Keratinocyte (primary cell): Measurements from ENCODE around the gene RAB8B. TPM values are rescaled to one million over a fixed set of nuclear protein-coding genes. Genes with fewer than 3 reads are reported as not detected.
A peak's percentile ranks its signal among the peaks of the same experiment; 100 is the strongest.

Source experiments
- DNase-seq: peaks from one replicate; pipeline ENCODE4 v3.0.0-alpha.2; 2011; ENCODE audit warnings: low read depth, missing footprints, low spot score
- FAIRE-seq: peaks from 2 replicates; lab custom pipeline; 2011; peaks lifted over from hg19 to GRCh38; lab: Jason Lieb, UNC
- H2AFZ ChIP-seq: 2 replicates; pipeline ENCODE4 v1.6.0; 2012; ENCODE audit warnings: low read length, control low read depth, inconsistent platforms; ENCODE audit not compliant: control insufficient read depth
- H3K27ac ChIP-seq: 2 replicates; pipeline ENCODE4 v1.5.1; 2011; ENCODE audit warnings: low read length; ENCODE audit not compliant: control insufficient read depth, insufficient read depth
- H3K27me3 ChIP-seq: 3 replicates; pipeline ENCODE4 v1.6.0; 2011; ENCODE audit warnings: low read length; ENCODE audit not compliant: control insufficient read depth, insufficient read depth; ENCODE audit errors: extremely low read depth
- H3K36me3 ChIP-seq, 2 experiments: 2 replicates in 1 of 2; 3 replicates in 1 of 2; pipeline ENCODE4 v1.5.1; 2011; ENCODE audit warnings: low read length in 2 of 2, mild to moderate bottlenecking in 1 of 2; ENCODE audit not compliant: control insufficient read depth in 2 of 2, insufficient read depth in 2 of 2; ENCODE audit errors: extremely low read depth in 1 of 2
- H3K4me1 ChIP-seq: 3 replicates; pipeline ENCODE4 v1.5.1; 2011; ENCODE audit warnings: low read length; ENCODE audit not compliant: control insufficient read depth, insufficient read depth; ENCODE audit errors: extremely low read depth
- H3K4me2 ChIP-seq: 3 replicates; pipeline ENCODE4 v1.6.0; 2011; ENCODE audit warnings: low read depth, low read length; ENCODE audit not compliant: control insufficient read depth, insufficient read depth; ENCODE audit errors: extremely low read depth
- H3K4me3 ChIP-seq, 3 experiments: fragments of 200-600 bp in 1 of 3; sonication (generic) in 1 of 3; 2 replicates in 2 of 3; 3 replicates in 1 of 3; pipeline ENCODE4 v1.5.1; 2011 to 2016; ENCODE audit warnings: low read length in 3 of 3, mild to moderate bottlenecking in 3 of 3, control low read depth in 2 of 3, inconsistent platforms in 1 of 3, low read depth in 1 of 3, mixed read lengths in 1 of 3, mixed run types in 1 of 3, moderate library complexity in 1 of 3; ENCODE audit not compliant: control insufficient read depth in 2 of 3, insufficient read depth in 2 of 3; ENCODE audit errors: extremely low read depth in 1 of 3
- H3K79me2 ChIP-seq: 2 replicates; pipeline ENCODE4 v1.6.0; 2012; ENCODE audit warnings: low read length; ENCODE audit not compliant: control insufficient read depth, insufficient read depth
- H3K9ac ChIP-seq: 3 replicates; pipeline ENCODE4 v1.6.0; 2011; ENCODE audit warnings: low read length; ENCODE audit not compliant: control insufficient read depth, insufficient read depth; ENCODE audit errors: extremely low read depth
- H3K9me1 ChIP-seq: 3 replicates; pipeline ENCODE4 v1.6.0; 2011; ENCODE audit warnings: low read length; ENCODE audit not compliant: control insufficient read depth, insufficient read depth; ENCODE audit errors: extremely low read depth
- H3K9me3 ChIP-seq: 2 replicates; pipeline ENCODE4 v1.5.1; 2012; ENCODE audit warnings: low read depth, low read length; ENCODE audit not compliant: control insufficient read depth
- H4K20me1 ChIP-seq: 3 replicates; pipeline ENCODE4 v1.6.0; 2011; ENCODE audit warnings: low read length; ENCODE audit not compliant: control insufficient read depth, insufficient read depth; ENCODE audit errors: extremely low read depth
- EZH2 ChIP-seq: IDR thresholded peaks from one replicate; pipeline ENCODE4 v1.6.1; 2012; ENCODE audit warnings: inconsistent platforms, mild to moderate bottlenecking, low read length, moderate library complexity
- dilution Hi-C: fragments of 300-500 bp; cut with MboI; formaldehyde crosslinking; loops from one replicate; pipeline ENCODE4 v1.7.0; 2020; ENCODE audit warnings: low sequenced_read_pairs; ENCODE audit not compliant: extremely low pct_ligation_motif_present
- polyA plus RNA-seq, 5 experiments: library from polyadenylated mRNA; depleted of rRNA in 3 of 5; stranded (reverse) in 3 of 5; stranded (forward) in 1 of 5; unstranded in 1 of 5; fragments of >200 nt; gene quantifications; 1 replicate in 1 of 5; 2 replicates in 3 of 5; 3 replicates in 1 of 5; pipeline versions ENCODE4 v1.2.1 to v1.2.3, GENCODE V29; 2011 to 2012; ENCODE audit warnings: missing spikeins in 2 of 5, low read depth in 1 of 5, low replicate concordance in 1 of 5
- TF ChIP-seq, protein P1 (sequence below), 3 experiments: IDR thresholded peaks in 1 of 3; conservative IDR thresholded peaks in 1 of 3; optimal IDR thresholded peaks in 1 of 3; 2 replicates in 2 of 3; 3 replicates in 1 of 3; pipeline versions ENCODE3 to v1.5.1; 2011; ENCODE audit warnings: low read length in 3 of 3, mild to moderate bottlenecking in 3 of 3, moderate library complexity in 2 of 3, control low read depth in 1 of 3, inconsistent platforms in 1 of 3; ENCODE audit not compliant: insufficient read depth in 2 of 3; ENCODE audit errors: extremely low read depth in 1 of 3

RAB8B gene
- polyA plus RNA-seq, 1 donor (not counting 4 experiments of a cell fraction or from before 2014, with no cell fraction given), result 31.2 TPM

DNA sequence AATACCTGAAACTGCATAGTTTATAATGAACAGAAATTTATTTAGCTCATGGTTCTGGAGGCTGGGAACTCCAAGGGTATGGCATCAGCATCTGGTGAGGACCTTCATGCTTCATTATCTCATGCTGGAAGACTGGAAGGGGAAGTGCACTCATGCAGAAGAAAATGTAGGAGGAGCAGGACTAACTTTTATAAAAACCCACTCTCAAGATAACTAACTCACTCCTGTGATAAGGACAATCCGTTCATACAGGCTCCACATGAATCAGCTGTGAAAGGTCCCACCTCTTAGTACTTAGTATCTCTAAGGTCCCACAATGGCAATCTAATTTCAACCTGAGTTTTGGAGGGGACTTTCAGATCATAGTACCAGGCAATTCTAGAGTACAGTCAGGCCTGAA is 54.4 kb downstream of the RAB8B start:
- Histone ChIP-seq H3K36me3 (peaks cover 2 to 3% of the 10 kb centered on the region in 2 experiments), H3K4me2 (no peak overlapping the region), H3K4me3 (no peak overlapping the region), H3K9me3 (no peaks in the 10 kb centered on the region), H3K27ac (peak overlapping the region; percentile 25), H2AFZ (no peak overlapping the region), H3K9me1 (no peaks in the 10 kb centered on the region), H4K20me1 (no peaks in the 10 kb centered on the region), H3K27me3 (no peaks in the 10 kb centered on the region), H3K9ac (no peak overlapping the region), H3K79me2 (peaks cover 10% of the 10 kb centered on the region), H3K4me1 (peaks cover 36% of the 10 kb centered on the region)
- FAIRE-seq (no peak), DNase-seq (no peak)
- dilution Hi-C loops, result no loop called here
- TF ChIP-seq, protein P1, sequence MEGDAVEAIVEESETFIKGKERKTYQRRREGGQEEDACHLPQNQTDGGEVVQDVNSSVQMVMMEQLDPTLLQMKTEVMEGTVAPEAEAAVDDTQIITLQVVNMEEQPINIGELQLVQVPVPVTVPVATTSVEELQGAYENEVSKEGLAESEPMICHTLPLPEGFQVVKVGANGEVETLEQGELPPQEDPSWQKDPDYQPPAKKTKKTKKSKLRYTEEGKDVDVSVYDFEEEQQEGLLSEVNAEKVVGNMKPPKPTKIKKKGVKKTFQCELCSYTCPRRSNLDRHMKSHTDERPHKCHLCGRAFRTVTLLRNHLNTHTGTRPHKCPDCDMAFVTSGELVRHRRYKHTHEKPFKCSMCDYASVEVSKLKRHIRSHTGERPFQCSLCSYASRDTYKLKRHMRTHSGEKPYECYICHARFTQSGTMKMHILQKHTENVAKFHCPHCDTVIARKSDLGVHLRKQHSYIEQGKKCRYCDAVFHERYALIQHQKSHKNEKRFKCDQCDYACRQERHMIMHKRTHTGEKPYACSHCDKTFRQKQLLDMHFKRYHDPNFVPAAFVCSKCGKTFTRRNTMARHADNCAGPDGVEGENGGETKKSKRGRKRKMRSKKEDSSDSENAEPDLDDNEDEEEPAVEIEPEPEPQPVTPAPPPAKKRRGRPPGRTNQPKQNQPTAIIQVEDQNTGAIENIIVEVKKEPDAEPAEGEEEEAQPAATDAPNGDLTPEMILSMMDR (optimal IDR thresholded peaks at IDR 0.05 in 1 of 3, IDR thresholded peaks at IDR 0.05 in 1 of 3, conservative IDR thresholded peaks at IDR 0.05 in 1 of 3; ENCODE audit: extremely low read depth in 1 of 3, insufficient read depth in 2 of 3, low read length in 3 of 3), result no peak
- TF ChIP-seq EZH2, result no peak

DNA sequence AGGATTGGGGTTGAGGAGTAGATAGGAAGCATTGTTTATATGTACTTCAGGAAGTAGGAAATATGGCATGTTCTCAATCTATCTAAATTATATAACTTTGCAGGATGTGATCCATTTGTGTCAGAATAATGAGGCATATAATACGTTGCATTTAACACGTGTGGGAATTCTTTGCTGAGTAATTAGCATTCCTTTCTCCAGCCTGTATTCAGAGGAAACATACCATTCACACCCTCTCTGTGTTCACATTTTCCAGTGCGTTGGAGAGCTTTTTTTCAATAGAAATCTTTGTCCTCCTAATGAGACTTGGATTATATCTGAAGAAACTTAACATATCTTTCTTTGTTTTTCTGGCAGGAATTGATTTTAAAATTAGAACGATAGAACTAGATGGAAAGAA is 55.0 kb downstream of the RAB8B start:
- Histone ChIP-seq H3K4me2 (peak overlapping the region; percentile 76), H3K9me3 (no peaks in the 10 kb centered on the region), H3K36me3 (peaks cover 2 to 3% of the 10 kb centered on the region in 2 experiments), H3K9ac (peak overlapping the region; percentile 36), H3K4me3 (peak overlapping the region; percentile 18 to 36 (median 33)), H3K9me1 (no peaks in the 10 kb centered on the region), H2AFZ (no peak overlapping the region), H3K27me3 (no peaks in the 10 kb centered on the region), H3K27ac (peak overlapping the region; percentile 82), H3K79me2 (peaks cover 10% of the 10 kb centered on the region), H3K4me1 (peaks cover 30% of the 10 kb centered on the region), H4K20me1 (no peaks in the 10 kb centered on the region)
- dilution Hi-C loops, result no loop called here
- peak; percentile 36 for FAIRE-seq
- no peak for DNase-seq
- TF ChIP-seq, protein P1 (optimal IDR thresholded peaks at IDR 0.05 in 1 of 3, IDR thresholded peaks at IDR 0.05 in 1 of 3, conservative IDR thresholded peaks at IDR 0.05 in 1 of 3; ENCODE audit: extremely low read depth in 1 of 3, insufficient read depth in 2 of 3, low read length in 3 of 3), result no peak
- no peak for TF ChIP-seq EZH2
